ENCODE results near the gene SLC8A1.

GRCh38 chr2:40352703-40353099 is 99.2 kb downstream of the SLC8A1 start:
- TF ChIP-seq, protein P1, sequence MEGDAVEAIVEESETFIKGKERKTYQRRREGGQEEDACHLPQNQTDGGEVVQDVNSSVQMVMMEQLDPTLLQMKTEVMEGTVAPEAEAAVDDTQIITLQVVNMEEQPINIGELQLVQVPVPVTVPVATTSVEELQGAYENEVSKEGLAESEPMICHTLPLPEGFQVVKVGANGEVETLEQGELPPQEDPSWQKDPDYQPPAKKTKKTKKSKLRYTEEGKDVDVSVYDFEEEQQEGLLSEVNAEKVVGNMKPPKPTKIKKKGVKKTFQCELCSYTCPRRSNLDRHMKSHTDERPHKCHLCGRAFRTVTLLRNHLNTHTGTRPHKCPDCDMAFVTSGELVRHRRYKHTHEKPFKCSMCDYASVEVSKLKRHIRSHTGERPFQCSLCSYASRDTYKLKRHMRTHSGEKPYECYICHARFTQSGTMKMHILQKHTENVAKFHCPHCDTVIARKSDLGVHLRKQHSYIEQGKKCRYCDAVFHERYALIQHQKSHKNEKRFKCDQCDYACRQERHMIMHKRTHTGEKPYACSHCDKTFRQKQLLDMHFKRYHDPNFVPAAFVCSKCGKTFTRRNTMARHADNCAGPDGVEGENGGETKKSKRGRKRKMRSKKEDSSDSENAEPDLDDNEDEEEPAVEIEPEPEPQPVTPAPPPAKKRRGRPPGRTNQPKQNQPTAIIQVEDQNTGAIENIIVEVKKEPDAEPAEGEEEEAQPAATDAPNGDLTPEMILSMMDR (IDR thresholded peaks at IDR 0.05; ENCODE audit: borderline replicate concordance, extremely low read depth, low read length, poor library complexity, severe bottlenecking): no peak
- no peak for TF ChIP-seq EZH2 (IDR thresholded peaks at IDR 0.05; ENCODE audit: borderline replicate concordance, low read depth, low read length, severe bottlenecking)
